ENCODE data around the gene CYYR1. TPM values are rescaled to one million over a fixed set of nuclear protein-coding genes. Genes with fewer than 3 reads are reported as not detected.
A peak's percentile ranks its signal among the peaks of the same experiment; 100 is the strongest.

Gene CYYR1
- total RNA-seq, 1 donor from 2014 or later, result 40.7 TPM

- no peaks in the 10 kb centered on the region for H3K9me3 Mint-ChIP-seq (ENCODE audit: unreplicated experiment)
- no peak for TF ChIP-seq CTCF (IDR thresholded peaks at IDR 0.05; ENCODE audit: partially characterized antibody, unreplicated experiment)
- no peak overlapping the region for H3K4me3 Mint-ChIP-seq (ENCODE audit: unreplicated experiment)
- H3K27ac Mint-ChIP-seq (ENCODE audit: unreplicated experiment), result no peak overlapping the region
- H3K27me3 Mint-ChIP-seq (ENCODE audit: unreplicated experiment), result no peaks in the 10 kb centered on the region
- no peak for DNase-seq
- H3K4me1 Mint-ChIP-seq (ENCODE audit: low read depth, unreplicated experiment), result peaks cover 49% of the 10 kb centered on the region
- H3K36me3 Mint-ChIP-seq (ENCODE audit: unreplicated experiment), result no peaks in the 10 kb centered on the region
Measured at GRCh38 chr21:26565546-26565945, 7.5 kb downstream of the CYYR1 start.

GRCh38 chr21:26565111-26565510 lies 8.0 kb downstream of the CYYR1 start:
- H3K27me3 Mint-ChIP-seq (ENCODE audit: unreplicated experiment), result no peaks in the 10 kb centered on the region
- H3K9me3 Mint-ChIP-seq (ENCODE audit: unreplicated experiment), result no peaks in the 10 kb centered on the region
- no peak overlapping the region for H3K4me3 Mint-ChIP-seq (ENCODE audit: unreplicated experiment)
- TF ChIP-seq CTCF (IDR thresholded peaks at IDR 0.05; ENCODE audit: partially characterized antibody, unreplicated experiment), result no peak
- H3K36me3 Mint-ChIP-seq (ENCODE audit: unreplicated experiment), result no peaks in the 10 kb centered on the region
- peaks cover 48% of the 10 kb centered on the region for H3K4me1 Mint-ChIP-seq (ENCODE audit: low read depth, unreplicated experiment)
- no peak overlapping the region for H3K27ac Mint-ChIP-seq (ENCODE audit: unreplicated experiment)
- no peak for DNase-seq

- Mint-ChIP-seq H3K27me3 (ENCODE audit: unreplicated experiment) (no peaks in the 10 kb centered on the region), H3K9me3 (ENCODE audit: unreplicated experiment) (no peaks in the 10 kb centered on the region), H3K36me3 (ENCODE audit: unreplicated experiment) (no peaks in the 10 kb centered on the region), H3K27ac (ENCODE audit: unreplicated experiment) (no peak overlapping the region), H3K4me1 (ENCODE audit: low read depth, unreplicated experiment) (peaks cover 45% of the 10 kb centered on the region), H3K4me3 (ENCODE audit: unreplicated experiment) (no peak overlapping the region)
- no peak for TF ChIP-seq CTCF (IDR thresholded peaks at IDR 0.05; ENCODE audit: partially characterized antibody, unreplicated experiment)
- no peak for DNase-seq
Measured at GRCh38 chr21:26563856-26564503, 9.1 kb downstream of the CYYR1 start.

- H3K27me3 Mint-ChIP-seq (ENCODE audit: unreplicated experiment), result no peaks in the 10 kb centered on the region
- H3K9me3 Mint-ChIP-seq (ENCODE audit: unreplicated experiment), result peaks cover 2% of the 10 kb centered on the region
- no peak for DNase-seq
- H3K27ac Mint-ChIP-seq (ENCODE audit: unreplicated experiment), result peak overlapping the region; percentile 10
- H3K36me3 Mint-ChIP-seq (ENCODE audit: unreplicated experiment), result peaks cover 3% of the 10 kb centered on the region
- peaks cover 42% of the 10 kb centered on the region for H3K4me1 Mint-ChIP-seq (ENCODE audit: low read depth, unreplicated experiment)
- H3K4me3 Mint-ChIP-seq (ENCODE audit: unreplicated experiment), result no peak overlapping the region
- TF ChIP-seq CTCF (IDR thresholded peaks at IDR 0.05; ENCODE audit: partially characterized antibody, unreplicated experiment), result no peak
Measured at GRCh38 chr21:26560612-26561011, 12.5 kb downstream of the CYYR1 start.

- Mint-ChIP-seq H3K27ac (ENCODE audit: unreplicated experiment) (no peak overlapping the region), H3K9me3 (ENCODE audit: unreplicated experiment) (peaks cover 4% of the 10 kb centered on the region), H3K36me3 (ENCODE audit: unreplicated experiment) (peaks cover 3% of the 10 kb centered on the region), H3K27me3 (ENCODE audit: unreplicated experiment) (no peaks in the 10 kb centered on the region), H3K4me1 (ENCODE audit: low read depth, unreplicated experiment) (peaks cover 43% of the 10 kb centered on the region), H3K4me3 (ENCODE audit: unreplicated experiment) (no peak overlapping the region)
- TF ChIP-seq CTCF (IDR thresholded peaks at IDR 0.05; ENCODE audit: partially characterized antibody, unreplicated experiment), result no peak
- DNase-seq, result no peak
Measured at GRCh38 chr21:26559099-26559498, 14.0 kb downstream of the CYYR1 start.
